NCI-H526 (cell line): ENCODE data around the gene MSX2.

Experiments
- DNase-seq, 2 experiments: peaks; one replicate each; lab custom pipeline; 2025; lab: John Stamatoyannopoulos, UW

Gene MSX2

DNA sequence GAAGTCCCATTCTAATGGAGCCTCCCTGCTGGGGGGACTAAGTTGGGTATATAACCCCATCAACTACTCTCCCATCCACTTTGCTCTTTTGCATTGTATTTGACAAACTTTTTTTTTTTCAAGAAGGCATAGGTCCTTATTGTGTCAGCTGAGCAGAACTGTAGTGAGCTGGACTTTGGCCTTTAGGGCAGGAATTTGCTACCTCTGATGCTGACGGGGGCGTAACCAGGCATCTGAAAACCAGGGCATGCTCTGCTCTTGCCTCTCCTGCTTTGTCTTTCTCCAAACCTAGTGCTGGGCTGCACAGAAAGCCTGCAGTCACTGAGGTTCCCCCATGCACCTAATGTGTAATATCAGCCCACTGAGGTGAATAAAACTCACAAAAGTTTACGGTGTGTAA lies 49.0 kb downstream of the MSX2 start:
- peak in 1 of 2 experiments; percentile 2 for DNase-seq

DNA sequence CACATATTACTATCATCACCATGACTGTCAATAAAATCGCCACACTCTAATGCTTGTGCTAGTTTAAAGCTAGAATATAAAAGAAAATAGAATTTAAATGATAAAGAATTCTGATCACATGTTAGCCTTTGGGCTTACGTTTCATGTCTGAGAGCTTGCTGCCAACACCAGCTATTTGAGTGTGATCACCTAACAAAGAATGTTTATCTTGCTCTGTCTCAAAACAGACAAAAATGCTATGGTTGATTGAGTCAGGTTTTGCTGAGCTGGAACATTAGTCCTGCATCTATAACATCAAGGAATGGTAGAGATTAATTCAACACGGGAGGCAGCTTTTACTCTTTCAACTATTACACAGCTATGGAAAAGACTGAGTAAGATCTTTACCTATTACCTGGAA lies 50.7 kb downstream of the MSX2 start:
- no peak for DNase-seq

DNA sequence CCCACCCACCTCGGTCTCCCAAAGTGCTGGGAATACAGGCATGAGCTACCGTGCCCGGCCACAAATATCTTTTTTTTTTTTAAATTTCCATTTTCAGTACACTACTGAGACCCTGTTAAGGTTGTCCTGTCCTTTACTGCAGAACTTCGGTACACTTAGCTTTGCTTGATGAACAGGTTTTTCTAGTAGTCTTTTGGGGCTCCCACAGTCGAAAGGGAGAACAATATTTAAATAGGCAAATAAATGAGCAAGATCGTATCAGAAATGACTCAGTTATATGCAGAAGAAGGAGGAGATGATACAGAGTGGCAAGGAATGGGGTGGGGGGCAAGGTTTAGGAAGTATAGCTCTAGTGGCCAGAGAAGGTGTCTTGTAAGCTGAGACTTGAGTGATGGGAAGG lies 52.7 kb downstream of the MSX2 start:
- peak; percentile 41 to 56 for DNase-seq

- DNase-seq, result no peak
Observed at GRCh38 chr5:174777583-174777982, 53.2 kb downstream of the MSX2 start.
